KG1 (cell line): ENCODE data around the gene TMEM134.
"Not testable (repeated sequence)": the region's sequence is repeated elsewhere in the genome, so short reads cannot be mapped to it uniquely, and the experiment has no call there.

Source experiments
- DNase-seq: peaks from one replicate; lab custom pipeline; 2025; lab: John Stamatoyannopoulos, UW

The TMEM134 gene

DNA sequence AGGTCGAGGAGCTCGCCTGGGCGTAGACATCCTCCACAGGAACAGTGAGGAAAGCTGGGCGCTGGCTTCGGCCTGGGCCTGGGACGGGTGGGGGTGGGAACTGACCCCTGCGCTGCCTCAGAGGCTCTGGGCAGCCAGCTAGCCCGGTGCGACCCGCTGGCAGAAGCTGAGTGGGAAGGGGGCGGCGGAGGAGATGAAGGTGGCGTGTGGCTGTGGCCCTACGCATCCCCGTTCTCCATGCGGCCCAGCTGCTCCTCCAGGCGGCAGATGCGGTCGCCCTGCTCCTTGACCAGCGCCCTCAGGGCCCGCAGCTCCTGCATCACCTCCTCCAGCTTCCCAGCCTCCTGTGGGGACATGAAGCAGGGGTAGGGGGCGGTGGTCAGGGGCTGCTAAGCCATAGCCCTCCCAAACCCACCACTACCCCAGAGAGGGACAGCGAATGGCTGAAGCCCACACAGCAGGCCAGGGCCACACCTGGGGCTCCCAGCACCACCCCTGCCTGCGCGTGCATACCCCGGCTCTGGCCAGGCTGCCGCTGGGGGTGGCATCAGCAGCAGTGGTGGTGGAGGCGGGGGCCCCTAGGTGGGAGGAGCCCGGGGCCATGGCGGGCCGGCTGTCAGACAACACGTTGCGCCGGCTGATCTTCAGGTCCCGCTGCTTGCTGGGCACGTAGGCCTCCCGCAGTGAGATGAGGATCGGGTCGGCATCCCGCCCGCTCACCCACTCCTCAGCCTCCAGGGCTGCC is 30.7 kb downstream of the TMEM134 start:
- DNase-seq, result no peak

DNA sequence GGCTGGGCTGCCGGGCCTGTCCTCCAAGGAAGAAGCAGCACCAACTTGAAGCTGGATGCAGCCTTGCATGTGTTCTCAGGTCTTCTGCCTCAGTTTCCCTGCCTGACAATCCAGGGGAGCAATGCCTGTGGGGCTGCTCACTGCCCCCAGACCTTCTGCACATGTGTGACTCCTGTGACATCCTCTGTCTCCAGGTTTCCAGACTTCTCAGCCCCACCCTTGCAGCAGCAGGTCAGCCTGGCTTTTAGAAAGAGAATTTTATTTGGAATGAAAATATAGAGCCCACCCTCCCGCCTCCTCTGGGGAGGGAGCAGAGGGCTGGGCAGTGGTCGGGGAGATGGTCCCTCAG is 31.3 kb downstream of the TMEM134 start:
- DNase-seq, result no peak

DNA sequence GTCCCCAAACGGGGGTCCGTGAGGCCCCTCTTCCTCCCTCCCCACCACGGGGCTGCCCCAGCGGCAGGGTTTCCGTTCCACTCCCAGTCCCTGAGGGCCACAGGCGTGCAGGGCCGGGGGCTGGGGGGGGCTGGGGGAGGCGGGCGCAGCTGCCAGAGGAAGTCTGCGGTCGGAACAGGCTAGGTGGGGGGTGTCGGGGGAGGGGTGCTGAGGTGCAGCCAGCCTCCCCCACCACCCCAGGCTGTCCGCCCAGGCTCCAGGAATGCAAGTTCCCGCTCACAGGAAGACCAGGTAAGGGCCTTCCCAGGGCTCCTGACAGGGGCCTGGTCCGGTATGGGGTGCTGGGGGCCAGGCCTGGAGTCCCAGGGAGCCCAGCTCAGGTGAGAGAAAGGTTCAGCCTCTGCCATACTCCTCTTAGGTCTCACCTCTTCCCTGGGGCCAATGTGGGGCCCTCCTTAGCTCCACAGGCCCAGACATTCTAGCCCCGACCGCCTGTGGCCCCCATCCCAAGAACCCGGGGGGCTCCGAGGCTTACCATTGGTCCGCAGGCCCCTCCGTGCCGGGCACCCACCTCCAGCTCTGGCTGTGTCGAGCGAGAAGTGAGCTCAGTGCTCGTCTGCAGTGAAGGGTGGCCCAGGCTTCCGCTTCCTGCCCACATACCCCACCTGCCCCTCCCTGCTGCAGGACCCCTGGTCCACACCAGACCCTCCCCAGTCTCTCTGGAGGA is 31.8 kb downstream of the TMEM134 start, which contains the start of gene PTPRCAP:
TSS of gene PTPRCAP (minus strand) at position 601 of the 727 bp plus-strand sequence. CDS start at position 538, 63 bp downstream.
- peak; percentile 84 for DNase-seq

DNA sequence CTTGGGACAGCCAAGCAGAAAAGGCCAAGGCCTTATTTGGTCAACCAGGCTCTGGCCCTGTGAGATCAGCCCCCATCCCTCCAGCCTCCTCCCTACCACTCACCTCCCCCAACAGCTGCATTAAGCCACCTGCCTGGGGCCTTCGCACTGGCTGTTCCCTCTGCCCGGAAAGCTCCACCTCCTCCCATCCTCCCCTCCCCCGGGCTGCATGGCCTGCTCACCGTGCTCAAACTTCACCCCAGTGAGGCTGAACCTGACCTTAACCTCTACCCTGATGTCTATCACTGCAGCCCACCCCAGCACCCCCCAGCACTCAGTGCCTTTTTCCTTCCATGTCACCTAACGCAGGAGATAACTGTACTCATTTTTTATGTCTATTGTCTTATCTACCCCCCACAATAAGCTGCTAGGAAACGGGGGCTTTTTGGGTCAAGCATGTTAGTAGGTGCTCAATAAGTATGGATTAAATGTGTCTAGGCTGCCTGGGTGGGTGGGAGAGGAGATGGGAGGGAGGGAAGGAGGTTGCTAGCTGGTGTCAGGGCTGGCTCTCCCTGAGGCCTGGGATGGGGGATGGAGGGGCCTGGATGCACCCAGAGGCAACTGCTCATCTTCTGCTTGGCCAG is 32.5 kb downstream of the TMEM134 start:
- peak; percentile 45 for DNase-seq

DNA sequence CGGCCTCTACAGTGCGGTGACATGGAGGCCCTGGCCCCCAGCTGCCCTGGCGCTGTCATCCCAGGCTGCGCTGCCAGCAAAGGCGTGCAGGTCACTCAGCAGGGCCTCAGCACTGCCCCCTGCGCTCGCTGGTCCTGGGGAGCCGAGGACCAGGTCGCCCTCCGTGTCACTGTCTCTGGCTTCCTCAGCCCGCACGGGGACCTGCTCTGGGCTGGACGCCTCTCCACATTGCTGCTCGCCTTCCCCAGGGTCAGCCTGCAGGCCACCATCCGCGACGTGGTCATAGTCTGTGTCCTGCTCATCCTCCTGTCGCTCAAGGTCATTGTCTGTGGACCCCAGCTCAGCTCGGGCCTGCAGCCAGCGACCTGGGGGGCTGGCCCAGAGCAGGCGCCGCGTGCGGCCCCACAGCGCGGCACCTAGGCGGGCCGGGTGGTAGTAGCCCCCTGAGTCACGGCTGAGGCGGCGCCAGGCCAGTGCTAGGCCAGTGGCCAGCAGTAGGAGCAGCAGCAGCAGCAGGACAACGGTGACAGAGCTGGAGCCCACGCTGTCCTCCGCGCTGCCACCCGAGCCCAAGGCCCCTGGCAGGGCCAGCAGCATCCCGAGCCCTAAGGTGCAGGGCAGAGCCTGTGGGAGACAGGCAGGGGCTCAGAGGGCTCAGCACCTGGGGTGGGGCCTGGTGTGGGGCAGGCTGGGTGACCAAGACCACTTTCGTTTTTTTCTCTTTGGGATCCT is 33.2 kb downstream of the TMEM134 start:
- DNase-seq, result no peak

DNA sequence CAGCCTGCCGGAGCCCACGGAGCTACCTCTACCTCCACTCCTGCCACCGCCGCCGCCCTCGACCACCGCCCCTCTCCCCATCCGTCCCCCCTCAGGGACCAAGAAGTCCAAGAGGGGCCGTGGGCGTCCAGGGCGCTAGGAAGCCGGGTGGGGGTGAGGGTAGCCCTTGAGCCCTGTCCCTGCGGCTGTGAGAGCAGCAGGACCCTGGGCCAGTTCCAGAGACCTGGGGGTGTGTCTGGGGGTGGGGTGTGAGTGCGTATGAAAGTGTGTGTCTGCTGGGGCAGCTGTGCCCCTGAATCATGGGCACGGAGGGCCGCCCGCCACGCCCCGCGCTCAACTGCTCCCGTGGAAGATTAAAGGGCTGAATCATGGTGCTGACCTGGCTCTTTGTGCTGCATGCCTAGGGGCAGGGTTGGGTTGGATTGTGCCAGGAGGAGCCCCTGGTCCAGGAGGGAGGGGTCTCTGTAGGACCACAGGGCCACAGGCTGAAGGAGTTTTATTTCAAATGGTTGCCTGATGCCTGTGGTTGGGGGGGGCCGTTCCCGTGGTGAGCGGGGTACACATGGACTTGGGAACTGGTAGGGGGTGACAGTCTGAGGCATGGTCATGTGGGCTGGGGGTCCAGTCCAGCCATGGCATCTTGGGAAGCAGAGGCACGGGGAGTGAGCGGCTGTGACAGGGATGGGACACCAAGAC is 33.9 kb downstream of the TMEM134 start:
- DNase-seq, result no peak

DNA sequence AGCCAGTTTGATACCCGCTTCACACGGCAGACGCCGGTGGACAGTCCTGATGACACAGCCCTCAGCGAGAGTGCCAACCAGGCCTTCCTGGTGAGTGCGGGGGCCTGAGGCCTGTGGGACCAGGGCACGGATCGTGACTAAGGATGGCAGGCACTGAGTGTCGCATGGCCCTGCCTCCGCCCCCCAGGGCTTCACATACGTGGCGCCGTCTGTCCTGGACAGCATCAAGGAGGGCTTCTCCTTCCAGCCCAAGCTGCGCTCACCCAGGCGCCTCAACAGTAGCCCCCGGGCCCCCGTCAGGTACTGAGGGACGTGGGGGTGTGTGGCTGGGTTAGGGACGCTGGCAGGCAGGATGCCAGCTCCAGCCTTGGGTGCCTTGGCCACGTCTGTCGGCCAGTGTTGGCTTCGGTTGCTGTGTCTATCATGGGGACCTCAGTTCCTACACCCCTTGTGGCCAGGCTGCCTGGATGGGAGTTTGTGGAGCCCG is 34.6 kb downstream of the TMEM134 start:
- DNase-seq, result no peak

DNA sequence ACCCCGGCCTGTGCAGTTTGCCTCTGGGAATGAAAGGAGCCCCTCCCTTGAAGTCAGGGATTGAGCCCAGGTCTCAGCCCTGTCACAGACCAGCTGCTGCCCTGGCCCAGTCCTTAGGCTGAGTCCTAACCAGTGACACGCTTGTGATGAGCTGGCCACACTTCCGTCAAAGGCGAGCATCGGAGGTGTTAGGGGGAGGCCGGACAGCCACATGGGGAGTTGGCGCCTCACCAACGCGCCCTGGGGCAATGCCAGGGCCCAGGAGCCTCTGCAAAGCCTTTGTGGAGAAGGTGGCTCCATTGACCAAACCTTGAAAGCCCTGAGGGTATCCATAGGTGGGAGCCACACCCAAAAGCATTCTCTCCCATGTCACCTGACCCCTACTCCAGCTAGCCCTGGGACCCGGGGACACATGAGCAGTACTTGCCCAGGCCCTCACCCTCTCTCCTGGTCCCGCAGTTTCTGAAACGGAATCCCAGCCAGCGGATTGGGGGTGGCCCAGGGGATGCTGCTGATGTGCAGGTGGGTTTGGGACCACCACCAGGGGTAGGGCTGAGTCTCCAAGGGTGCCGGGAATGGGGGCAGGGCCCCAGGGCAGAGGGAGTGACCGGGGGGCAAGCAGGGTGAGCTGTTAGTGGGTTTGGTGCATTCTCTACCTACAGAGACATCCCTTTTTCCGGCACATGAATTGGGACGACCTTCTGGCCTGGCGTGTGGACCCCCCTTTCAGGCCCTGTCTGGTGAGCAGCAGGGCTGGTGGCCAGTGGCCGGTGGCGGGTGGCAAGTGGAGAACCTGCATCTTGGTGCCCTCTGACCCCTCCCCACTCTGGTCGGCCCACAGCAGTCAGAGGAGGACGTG is 35.3 kb downstream of the TMEM134 start:
- no peak for DNase-seq

DNA sequence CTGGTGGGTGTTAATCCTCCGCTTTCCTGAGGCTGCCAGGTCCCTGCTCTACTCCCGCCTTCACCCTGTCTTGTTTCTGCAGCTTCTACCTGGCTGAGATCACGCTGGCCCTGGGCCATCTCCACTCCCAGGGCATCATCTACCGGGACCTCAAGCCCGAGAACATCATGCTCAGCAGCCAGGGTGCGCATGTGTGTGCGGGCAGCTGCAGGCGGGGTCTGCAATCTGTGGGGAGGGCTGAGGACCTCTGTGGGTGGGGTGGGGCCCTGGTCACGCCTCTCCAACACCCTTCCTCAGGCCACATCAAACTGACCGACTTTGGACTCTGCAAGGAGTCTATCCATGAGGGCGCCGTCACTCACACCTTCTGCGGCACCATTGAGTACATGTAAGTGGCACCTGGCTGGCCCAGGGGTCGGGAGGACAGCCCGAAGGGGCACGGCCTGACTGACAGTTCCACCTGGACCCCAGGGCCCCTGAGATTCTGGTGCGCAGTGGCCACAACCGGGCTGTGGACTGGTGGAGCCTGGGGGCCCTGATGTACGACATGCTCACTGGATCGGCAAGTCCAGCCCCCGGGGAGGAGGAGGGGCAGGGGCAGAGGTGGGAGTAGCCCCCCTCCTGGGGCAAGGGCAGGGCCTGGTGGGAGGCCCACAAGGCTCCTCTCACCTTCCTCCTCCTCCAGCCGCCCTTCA is 36.2 kb downstream of the TMEM134 start:
- DNase-seq, result no peak

DNA sequence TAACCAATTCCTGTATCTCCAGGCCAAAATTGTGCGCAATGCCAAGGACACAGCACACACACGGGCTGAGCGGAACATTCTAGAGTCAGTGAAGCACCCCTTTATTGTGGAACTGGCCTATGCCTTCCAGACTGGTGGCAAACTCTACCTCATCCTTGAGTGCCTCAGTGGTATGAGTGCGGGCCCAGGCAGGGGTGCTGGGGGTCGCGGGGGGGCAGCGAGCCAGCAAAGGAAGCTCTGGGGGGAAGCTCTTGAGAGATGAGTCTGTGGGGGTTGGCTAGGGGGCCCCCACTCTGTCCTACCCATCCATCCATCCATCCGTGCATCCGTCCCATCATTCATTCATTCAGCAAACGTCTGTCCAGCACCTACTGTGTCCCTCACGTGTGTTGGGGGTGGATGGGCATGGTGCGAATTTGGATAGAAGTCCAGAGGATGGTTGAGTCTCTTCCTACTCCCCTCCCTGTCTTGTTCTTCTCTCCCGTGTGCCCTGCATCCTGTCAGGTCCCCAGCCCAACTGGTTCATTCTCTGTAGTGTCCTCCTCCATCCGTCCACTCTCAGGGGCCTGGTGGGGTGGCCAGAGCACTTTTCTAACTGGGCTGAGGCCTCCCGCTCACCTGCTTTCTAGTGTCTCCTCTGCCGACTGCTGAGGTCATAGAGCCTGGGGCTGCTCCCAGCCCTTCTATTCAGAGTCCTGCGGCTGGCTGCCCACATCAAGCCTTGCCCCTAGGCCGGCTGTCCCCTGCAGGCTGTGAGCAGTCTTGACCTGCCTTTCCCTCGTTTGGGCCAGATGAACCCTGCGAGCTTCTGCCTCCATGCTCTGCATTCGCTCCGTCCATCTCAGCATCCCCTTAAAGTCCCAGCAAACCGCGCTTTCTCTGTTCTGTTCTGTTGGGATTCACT is 37.5 kb downstream of the TMEM134 start:
- no peak for DNase-seq

DNA sequence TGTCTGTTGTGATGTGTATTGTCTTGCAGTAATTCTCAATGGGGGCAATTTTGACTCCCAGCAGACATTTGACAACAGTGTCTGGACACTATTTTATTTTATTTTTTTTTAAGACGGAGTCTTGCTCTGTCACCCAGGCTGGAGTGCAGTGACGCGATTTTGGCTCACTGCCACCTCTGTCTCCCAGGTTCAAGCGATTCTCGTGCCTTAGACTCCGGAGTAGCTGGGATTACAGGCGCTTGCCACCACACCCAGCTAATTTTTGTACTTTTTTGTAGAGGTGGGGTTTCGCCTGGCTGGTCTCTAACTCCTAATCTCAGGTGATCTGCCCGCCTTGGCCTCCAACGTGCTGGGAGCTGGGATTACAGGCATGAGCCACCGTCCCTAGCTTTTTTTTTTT is 39.3 kb downstream of the TMEM134 start:
- DNase-seq, result no peak

DNA sequence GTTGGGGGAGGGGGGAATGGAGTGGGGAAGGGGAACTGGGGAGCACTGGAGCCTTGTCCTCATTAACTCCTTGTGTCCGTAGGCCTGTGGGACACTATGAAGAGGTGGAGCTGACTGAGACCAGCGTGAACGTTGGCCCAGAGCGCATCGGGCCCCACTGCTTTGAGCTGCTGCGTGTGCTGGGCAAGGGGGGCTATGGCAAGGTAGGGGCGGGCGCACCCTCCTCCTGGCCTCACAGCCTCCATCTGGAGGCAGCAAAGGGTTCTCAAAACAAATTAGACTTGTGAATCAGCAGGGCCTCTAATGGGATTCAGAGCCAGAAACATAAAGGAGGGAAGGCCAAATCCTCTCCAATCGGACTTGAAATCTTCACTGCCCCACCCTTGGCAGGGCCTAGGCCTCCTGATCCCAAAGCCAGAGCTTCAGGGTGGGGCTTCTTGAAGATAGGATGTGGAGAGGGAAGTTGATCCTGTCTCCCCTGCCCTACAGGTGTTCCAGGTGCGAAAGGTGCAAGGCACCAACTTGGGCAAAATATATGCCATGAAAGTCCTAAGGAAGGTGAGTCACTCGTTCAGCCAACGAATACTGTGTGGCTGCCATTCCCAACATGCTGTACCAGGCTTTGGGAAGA is 39.9 kb downstream of the TMEM134 start:
- no peak for DNase-seq

DNA sequence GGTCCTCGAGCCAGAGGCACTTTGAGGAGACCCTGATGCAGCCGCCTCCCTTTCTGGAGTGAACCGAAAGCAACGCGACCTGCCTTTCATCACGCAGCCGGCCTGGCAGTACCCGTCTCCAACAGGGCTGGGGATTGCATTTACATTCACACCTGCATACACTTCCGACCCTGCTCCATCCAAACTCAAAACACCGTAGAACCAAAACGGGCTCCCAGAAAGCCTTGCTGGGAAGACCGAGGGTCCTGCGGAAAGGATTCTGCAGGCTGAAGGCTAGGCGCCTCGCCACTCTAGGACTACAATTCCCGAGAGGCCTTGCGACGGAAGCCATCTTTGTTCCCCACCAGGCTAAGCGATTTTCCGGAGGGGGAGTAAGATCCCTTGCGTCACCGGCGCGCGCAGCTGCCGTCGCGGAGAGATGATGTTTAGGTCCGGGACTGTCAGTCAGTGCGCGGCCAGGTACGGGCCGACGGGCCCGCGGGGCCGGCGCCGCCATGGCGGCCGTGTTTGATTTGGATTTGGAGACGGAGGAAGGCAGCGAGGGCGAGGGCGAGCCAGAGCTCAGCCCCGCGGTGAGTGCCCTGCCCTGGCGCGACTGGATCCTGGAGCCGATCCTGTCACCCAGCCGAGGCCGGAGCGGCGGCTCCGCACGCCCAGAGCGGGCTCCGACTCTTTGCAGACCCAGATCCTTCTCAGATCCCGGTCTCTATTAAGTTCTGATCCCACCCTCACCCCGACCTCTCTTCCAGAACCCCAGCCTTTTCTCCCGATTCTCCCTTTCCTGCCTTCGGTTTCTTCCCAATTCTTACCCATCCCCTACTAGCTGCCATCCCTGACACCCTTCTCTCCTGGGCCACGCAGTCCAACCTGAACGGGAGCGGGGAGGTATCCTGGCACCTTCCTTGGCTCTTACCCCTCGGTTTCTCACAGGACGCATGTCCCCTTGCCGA is 40.7 kb downstream of the TMEM134 start, which contains the start of gene RPS6KB2:
TSS of gene RPS6KB2 (plus strand) at position 443 of the 950 bp plus-strand sequence. CDS start at position 495, 52 bp downstream.
- DNase-seq, result peak; percentile 99

DNA sequence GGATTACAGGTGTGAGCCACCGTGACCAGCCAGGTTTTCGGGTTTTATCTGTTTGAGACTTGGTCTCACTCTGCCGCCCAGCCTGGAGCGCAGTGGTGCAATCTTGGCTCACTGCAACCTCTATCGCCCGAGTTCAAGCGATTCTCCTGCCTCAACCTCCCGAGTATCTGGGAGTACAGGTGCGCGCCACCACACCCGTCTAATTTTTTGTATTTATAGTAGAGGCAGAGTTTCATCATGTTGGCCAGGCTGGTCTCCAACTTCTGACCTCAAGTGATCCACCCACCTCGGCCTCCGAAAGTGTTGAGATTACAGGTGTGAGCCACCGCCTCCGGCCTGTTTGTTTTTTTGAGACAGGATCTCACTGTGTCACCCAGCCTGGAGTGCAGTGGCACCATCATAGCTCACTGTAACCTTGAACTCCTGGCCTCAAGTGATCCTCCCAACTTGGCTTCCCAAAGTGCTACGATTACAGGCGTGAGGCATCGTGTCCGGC is 41.6 kb downstream of the TMEM134 start:
- not testable (repeated sequence) for DNase-seq

DNA sequence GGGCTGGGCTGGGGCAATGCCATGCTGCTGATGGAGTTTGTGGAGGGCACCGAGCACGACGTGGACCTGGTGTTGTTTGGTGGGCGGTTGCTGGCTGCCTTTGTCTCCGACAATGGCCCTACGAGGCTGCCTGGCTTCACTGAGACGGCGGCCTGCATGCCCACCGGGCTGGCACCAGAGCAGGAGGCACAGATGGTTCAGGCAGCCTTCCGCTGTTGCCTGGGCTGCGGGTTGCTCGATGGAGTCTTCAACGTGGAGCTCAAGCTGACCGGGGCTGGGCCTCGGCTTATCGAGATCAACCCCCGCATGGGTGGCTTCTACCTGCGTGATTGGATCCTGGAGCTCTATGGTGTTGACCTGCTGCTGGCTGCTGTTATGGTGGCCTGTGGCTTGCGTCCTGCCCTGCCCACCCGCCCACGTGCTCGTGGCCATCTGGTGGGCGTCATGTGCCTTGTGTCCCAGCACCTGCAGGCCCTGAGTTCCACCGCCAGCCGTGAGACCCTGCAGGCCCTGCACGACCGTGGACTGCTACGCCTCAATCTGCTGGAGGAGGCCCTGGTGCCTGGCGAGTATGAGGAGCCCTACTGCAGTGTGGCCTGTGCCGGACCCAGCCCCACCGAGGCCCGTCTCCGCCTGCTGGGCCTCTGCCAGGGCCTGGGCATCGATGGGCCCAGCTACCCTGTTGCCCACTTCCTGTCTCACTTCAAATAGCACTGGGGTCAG is 45.0 kb downstream of the TMEM134 start:
- no peak for DNase-seq

DNA sequence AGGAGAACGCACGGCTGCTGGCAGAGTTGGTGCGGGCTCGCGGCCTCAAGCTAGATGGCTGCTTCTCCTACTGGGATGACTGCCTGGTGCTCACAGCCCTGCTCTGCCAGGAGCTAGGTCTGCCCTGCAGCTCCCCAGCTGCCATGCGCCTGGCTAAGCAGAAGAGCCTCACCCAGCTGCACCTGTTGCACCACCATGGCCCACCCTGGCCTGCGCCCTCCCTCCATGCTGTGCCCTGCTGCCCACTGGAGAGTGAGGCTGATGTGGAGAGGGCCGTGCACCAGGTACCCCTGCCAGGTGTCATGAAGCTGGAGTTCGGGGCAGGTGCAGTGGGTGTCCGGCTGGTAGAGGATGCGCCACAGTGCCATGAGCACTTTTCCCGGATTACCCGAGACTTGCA is 45.6 kb downstream of the TMEM134 start:
- DNase-seq, result no peak
